Fibroblast of skin of back (primary cell): ENCODE results near the gene RPS21. TPM values are rescaled to one million over a fixed set of nuclear protein-coding genes. Genes with fewer than 3 reads are reported as not detected.
A peak's percentile ranks its signal among the peaks of the same experiment; 100 is the strongest.

Experiments used
- DNase-seq: peaks from one replicate; pipeline ENCODE4 v3.0.0-alpha.2; 2013
- polyA plus RNA-seq, 2 experiments: library from polyadenylated mRNA; unstranded; fragments of 120-200 nt; gene quantifications; one replicate each; pipeline ENCODE4 v1.2.1, GENCODE V29; 2013; ENCODE audit not compliant: insufficient read length in 2 of 2

The RPS21 gene
- 754 TPM for polyA plus RNA-seq (2013, experiment 1 of 2; ENCODE audit: insufficient read length)
- 572 TPM for polyA plus RNA-seq (2013, experiment 2 of 2; ENCODE audit: insufficient read length)

DNA sequence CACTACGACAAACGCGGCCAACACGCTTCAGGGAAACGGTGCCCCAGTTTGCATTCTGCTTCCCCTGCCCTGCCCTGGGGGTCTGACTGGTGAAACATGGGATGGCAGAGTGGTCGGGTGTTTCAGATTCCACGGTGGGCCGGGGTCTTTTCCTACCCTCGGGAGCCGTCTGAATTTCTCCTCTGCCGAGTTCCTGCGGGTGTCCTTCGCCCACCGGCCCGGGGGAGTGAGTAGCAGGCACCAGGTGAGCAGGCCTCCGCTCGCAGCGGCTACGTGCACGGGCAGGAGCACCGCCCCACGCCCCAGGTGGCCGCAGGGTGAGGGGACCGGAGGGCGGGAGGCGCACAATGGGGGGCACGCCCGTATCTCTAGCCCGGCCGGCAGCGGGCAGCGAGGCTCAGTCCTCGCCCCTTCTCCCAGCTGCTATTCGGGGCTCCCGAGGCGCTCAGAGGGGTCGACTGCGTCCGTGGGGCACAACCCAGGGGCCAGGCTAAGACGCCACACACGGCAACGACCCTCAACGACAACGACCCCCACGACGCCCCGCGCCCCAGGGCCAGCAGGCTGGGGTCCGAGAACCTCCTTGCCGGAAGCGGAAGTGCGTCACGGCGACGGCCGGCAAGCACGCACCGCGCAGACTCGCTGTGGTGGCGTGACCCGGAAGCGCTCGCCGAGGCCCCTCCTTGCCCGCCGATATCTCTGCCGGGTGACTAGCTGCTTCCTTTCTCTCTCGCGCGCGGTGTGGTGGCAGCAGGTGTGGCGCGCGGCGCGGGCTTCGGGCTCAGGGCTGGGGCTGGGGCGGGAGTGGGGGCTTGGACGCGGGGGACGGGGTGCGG, at the start of gene RPS21:
Gene RPS21, plus strand, starts transcription at position 721 of the 836 bp plus-strand sequence. CDS start 236 bp downstream, outside the sequence.
- peak; percentile 90 for DNase-seq

DNA sequence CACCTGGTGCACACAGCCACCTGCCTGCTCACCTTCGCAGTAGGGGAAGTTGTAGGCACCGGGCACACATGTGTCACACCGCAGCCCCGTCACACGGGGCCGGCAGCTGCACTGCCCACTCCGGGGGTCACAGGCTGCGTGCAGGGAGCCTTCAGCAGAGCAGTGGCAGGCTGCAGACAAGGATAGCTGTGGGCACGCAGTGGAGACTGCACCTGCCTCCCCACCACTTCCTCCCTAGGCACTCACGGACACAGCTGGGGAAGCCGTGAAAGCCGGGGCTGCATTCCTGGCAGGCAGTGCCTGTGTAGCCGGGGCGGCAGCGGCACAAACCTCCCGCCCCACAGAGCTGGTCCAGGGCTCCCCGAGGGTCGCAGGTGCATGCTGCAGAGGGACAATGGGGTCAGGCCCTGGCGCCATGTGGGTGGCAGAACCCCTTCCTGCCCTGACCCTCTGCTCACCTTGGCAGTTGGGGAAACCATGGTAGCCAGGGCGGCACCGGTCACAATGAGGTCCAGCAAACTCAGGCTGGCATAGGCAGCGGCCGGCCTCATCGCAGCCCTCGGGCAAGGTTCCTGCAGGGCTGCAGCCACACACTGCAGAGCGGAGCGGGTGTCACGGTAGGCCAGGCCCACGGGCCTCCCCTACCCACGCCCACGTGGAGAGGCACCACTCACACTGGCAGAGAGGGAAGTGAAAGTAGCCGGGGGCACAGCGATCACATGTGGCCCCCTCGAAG, 49.2 kb upstream of the RPS21 start:
- no peak for DNase-seq

DNA sequence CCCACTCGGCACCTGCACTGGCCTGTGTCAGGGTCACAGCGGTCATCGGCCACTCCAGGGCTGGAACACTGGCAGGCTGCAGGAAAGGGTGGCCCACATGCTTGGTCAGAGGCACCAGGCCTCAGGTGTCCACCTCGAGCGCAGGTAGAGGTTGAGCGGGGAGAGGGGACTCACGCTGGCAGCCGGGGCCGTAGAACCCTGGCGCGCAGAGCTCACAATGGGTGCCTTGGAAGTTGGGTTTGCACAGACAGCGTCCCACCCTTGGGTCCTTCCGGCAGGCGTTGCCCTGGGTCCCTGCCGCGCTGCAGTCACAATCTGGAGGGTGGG, 48.6 kb upstream of the RPS21 start:
- no peak for DNase-seq

DNA sequence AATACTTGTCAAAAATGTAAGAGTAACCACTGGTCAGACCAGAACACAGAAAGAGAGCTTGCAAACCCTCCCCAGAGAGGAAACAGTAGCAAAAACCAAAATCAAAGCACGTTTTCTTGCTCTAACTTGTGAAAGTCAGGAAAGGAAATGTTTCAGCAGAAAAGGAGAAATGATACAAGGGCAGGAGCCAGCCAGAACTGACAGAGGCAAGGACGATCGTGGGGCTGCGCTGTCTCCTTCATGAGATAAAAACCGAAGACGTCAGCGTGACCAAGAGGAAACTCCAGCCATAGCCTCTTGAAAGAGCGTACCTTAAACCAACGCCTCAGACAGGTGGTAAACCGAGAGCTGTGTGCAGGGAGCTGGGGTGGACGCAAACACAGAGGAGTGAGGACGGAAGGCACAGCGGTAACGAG, 47.2 kb upstream of the RPS21 start:
- DNase-seq = no peak

DNA sequence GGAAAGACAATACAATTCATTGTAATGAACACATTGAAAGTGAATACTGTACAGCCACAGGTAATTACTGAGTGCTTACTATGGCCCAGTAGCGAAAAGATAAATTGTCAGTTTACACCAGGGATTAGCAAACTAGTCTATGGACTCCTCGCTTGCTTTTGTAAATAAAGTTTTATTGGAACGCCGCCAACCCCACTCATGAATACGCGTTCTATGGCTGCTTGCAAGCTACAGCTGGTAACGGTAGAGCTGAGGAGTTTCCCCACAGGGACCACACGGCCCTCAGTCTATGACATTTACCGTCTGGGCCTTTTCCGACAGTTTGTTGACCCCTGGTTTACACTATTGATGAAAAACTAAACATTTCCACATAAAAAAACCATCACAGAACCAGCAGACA, 44.0 kb upstream of the RPS21 start:
- DNase-seq = no peak

DNA sequence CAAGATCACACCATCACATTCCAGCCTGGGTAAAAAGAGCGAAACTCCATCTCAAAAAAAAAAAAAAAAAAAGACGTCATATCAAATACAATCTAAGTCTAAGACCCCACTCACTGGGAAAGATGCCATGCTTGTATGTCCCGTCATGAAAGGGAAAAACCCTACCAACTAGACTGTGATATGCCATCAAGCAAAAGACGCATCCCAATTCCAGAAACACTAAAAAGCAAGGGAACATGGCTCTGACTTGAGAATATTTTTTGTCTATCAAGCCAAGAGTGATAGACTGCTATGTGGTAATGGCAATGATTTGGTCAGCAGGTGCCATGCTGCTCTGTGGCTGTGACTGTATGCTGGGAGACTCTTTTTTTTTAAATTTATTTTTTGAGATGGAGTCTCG, 42.8 kb upstream of the RPS21 start:
- DNase-seq = no peak

DNA sequence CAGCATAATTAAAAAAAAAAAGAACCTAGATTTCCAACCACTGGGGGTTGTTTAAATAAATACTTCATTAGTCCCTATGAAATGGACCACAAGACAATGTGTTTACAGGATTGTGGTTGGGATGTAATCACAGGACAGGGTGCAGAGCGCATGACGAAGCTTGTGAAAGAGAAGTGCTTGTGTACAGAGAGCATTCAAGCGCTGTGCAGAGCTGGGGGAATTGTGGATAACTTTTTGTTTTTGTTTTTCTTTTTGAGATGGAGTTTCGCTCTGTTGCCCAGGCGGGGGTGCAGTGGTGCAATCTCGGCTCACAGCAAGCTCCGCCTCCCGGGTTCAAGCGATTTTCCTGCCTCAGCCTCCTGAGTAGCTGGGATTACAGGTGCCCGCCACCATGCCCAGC, 42.1 kb upstream of the RPS21 start:
- DNase-seq = no peak

DNA sequence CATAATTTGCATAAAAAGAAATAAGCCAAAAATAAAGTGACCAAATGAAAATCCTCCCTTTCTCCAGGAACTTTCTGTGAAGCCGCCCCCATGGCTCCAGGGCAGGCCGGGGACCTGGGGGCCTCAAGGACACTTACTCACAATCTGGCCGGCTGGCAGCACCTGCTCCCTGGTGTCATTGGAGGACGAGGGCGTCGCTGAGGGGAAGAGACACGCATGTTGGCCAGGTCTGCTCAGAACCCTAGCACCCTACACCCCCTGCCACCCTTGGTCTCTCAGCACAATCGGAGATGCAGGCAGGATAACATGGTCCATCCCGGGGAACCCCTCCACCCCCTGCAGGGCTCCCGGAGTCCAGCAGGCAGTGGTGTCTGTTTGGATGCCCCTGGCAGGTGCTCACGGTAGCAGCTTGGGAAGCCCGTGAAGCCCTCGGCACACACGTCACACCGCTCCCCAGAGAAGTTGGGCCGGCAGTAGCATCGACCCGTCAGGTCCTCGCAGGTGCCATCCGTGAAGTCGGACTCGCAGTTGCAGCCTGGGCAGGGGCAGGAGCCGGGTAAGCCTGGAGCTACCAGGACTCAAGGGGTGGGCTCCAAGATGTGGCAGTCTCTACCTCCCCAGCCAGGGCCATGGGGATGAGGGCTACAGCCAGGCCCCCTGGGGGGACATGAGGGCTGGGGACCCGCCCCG, 41.1 kb upstream of the RPS21 start:
- no peak for DNase-seq

DNA sequence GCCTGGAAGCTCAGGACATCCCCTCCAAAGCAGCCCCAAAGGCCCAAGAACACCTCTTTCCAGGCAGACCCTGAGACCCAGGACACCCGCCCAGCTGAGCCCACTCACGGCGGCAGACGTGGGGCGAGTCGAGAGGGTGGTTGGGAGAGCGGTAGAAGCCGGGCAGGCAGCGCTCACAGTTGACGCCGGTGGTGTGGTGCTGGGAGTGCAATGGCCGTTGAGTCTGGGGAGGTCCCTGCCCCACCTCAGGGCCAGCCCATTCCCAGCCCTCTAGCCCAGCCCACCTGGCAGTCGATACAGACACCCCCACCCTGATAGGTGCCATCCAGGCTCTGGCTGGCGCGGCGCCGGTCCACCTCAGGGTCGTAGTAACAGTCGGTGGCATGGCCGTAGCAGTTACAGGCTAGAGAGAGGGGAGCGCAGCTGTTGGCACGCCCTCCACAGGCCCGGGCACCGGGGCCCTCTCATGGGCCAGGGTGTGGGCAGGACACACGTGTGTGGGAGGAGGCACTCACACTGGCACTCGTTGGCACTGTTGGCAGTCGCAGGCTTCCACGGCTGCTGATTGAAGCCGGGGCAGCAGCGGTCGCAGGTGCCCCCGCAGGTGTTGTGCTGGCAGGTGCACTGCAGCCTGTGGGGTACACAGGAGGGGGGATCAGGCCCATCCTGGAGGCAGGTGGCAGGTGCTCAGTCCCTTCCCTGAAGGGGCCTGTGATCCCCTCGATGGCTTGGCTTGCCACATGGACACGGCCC, 40.3 kb upstream of the RPS21 start:
- DNase-seq = no peak

DNA sequence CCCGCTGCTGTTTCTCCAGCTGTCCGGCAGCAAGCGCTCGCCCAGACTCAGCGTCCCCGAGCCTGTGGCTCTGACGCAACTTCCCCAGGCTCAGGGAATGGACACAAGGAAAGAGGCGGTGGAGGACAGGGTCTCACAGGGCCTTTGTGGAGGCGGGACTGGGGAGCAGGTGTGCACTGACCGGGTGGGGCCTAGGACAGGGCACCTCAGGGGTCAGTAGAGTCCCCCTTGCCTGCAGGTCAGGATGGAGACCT, 39.8 kb upstream of the RPS21 start:
- DNase-seq = no peak

DNA sequence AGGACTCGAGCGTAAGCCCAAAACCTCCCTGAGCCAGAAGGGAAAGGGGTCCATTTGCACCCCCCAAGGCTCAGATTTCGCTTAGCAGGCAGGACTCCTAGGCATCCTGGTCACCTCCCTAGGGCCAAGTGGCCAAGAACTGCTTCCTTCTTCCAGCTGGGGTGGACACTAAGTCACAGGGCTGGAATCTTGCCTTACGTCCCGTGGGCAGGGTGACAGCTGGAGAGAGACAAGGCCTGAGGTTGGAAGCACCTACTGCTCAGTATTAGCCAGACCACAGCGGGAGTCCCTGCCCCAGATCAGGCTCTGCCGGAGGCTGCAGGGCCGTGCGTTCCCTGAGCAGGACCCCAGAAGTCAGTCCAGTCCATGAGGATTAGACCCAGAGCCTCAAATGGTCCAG, 39.5 kb upstream of the RPS21 start:
- DNase-seq = no peak

DNA sequence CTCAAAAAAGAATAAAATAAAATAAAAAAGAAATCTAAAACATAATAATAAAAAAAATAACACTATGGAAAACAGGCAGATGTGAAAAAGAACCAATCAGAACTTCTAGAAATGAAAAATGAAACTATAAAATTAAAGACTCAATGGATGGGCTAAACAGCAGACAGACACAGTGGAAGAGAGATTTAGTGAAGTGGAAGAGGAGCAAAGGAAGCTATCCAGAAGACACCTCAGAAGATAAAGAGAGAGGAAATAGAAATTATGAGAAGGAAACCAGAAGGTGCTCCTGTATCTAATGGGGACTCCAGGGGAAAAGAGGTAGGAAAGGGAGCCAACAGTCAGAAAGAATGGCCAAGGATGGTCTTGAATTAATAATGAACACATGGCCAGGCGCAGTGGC, 38.3 kb upstream of the RPS21 start:
- no peak for DNase-seq

DNA sequence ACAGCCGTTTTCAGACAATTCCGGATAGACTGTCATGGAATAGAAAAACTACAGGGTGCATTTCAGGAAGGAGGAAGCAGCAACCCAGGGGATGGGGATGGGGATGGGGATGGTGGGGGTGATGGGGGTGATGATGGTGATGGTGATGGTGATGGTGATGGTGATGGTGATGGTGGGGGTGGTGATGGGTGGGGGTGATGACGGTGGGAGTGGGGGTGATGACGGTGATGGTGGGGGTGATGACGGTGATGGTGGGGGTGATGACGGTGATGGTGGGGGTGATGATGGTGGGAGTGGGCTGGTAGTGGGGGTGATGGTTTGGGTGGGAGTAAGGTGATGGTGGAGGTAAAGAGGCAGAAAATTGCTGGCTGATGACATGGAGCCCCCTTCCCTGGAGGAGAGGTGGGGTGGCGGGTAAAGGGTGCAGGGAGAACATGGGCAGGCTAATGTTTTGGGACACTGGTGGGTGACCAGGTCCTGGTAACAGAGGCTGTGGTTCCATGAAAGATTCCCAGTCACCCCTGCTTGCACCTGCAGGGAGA, 37.3 kb upstream of the RPS21 start:
- no peak for DNase-seq

DNA sequence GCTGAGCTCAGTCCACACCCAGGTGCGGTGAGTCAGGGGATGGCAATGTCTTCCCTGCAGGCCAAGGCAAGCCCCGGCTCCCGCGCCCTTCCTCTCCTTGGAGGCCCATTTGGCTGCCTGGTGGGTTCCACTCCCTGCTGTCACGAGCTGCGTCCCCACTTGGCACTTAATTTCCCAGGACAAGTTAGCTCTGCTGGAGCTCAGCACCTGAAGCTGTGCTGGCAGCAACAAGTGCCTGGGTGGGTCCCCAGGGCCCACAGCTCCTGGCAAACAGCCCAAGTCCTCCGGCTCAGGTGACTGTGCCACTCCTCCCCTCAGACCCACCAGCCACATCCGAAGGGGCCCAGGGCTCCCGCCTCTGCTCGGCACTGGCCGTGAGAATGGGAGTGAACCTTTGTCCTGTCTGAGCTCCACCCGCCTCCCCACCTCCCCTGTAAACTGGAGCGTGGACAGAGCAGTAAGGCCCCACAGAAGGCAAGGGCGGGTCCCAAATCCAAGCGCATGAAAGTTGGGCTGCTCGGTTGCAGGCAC, 36.7 kb upstream of the RPS21 start:
- DNase-seq = no peak

DNA sequence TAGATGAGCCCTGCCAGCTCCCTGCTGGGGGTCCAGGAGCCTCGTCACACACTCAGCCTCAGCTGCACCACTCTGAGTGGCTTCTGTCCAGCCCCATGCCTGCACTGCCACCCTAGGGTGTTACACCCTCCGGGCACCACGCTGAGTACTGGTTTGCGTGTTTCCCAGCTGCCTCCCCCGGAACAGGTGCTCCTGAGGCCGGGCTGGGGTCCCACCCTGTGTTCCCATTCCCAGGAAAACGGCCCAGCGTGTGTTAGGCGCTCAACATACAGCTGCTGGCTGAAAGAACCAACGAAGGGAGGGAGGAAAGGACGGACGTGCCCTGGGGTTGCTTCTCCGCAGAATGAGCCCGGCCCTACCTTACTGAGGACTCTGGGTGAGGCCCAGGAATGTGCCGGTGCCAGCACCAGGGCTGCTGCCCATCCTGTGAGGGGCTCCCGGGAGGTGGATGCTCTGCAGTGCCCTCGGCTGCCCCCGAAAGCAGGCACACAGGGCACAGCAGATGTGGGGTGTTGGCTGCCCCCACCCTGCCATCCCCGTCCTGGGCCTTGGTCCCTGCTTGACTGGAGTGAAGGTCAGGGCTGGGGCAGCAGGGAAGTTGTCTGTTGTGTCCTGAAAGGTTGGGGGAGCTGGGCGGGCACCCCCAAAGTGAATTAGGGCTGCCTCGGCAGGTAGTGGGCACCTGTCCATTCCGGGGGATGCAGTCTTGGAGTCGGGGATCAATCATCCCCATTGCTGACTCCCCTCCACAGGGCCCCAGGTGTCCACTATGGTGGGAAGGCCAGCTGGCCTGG, 36.1 kb upstream of the RPS21 start:
- DNase-seq = no peak

DNA sequence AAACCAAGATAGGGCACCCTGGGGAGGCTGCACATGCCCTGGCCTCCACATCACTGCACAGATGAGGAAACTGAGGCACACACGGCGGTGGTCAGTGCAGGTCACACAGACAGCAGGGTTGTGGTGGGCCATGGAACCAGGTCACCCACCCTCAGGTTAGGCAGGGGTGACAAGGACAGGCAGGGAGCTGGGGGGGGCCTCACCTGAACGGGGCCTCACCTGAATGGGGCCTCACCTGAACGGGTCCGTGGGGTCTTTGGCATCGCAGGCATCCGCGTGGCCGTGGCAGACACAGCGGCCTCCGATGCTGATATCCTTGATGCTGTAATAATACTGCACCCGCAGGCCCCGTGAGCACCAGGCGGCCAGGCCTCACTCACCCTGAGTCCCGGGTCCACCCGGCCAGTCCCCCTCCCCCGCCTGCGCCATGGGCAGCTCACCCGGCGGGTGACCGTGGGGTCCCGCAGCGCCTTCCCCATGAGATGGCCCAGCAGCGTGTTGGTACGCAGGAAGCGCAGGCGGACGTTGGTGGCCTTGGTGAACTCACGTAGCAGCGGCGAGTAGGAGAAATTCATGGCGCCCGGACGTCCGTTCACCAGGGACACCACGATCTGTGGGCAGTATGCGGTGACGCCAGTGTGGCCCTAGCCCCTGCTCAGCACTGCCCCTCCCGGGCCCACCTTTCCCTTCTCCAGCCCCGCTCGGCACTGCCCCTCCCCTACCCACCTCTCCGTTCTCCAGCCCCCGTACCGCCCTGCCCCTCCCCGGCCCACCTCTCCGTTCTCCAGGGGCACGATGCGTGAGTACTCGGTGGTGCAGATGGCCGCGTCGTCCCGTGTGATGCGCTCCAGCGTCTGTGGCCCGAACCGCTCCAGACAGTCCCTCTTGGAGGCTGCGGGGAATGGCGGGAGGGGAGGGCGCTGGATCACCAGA, 35.2 kb upstream of the RPS21 start:
- no peak for DNase-seq

DNA sequence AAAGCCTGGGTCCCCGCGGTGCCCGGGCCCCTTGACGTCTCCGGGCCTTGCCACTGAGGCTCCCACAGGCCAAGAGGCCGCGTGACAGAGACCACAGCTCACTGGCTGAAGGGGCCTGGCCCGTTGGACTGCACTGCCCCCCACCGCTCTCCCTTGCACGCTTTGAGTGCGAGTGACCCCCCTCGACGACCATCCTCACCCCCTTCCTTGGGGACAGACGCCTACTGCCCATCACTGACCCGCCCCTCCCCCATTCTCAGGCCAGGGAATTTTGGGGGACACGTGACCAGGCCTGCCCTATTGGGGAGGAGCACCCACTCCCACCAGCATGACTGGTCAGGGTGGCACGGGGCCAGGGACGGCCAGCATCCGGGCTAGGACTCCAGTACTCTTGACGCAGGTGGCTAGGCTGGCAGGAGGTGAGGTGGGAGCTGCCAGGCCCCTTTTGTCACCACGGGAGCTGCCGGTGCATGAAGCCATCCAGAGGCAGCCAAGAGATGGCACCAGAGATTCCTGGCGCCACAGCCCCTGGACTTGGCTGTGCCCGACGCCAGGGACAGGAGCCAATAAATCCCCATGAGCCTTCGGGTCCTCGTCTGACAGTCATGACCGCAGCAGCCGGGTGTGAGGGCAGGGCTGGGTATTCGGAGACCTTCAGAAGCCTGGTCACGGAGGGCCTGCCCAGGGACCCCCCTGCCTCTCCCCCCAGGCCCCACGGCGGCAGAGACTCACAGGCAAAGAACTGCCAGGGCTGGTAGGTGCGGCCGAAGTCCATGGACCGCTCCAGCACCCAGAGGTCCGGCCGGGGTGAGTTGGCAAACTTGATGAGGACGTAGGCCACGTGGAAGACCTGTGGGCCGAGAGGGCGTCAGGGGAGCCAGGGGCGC, 34.3 kb upstream of the RPS21 start:
- no peak for DNase-seq

DNA sequence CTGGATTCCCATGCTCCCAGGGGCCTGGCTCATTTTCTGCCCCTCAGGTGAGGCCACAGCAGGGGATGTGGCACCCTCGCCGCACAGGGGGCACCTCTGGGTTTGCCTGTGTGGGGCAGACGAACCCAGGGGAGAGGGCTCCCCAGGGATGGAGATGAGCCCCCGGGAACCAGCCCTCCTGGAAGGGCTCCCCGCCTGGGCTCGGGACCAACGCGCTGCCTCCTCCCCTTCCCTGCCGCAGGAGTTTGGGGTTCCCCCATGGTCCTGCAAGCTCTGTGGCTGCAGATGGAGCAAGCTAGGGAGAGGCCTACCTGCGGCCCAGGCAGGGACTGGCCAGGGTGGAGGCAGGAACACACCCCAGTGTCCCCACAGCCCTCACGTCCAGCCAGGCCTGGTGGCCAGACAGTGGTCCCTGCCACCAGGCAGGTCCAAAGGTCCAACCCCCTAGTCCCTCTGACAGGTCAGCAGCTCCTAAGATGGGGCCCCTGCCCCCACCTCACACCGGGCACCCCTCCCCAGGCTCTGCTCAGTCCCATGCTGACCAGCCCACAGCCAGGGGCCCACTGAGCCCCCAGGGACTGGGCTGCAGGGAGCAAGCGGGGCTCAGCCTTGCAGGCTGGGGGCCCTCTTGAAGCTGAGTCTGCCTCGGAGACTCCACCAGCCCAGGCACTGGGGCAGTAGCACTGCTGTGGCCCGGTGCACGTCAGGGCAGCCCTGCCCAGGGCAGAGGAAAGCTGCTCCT, 33.4 kb upstream of the RPS21 start:
- no peak for DNase-seq
